H9 (cell line): ENCODE measurements around the gene KCTD5. TPM values are rescaled to one million over a fixed set of nuclear protein-coding genes. Genes with fewer than 3 reads are reported as not detected.

Experiments
- DNase-seq: peaks from one replicate; pipeline ENCODE4 v3.0.0-alpha.2; 2017
- H2AFZ ChIP-seq: one replicate; pipeline ENCODE4 v1.6.1; 2013; ENCODE audit warnings: mild to moderate bottlenecking, low read length, control low read depth, moderate library complexity
- H2AK5ac ChIP-seq: 2 replicates; pipeline ENCODE4 v1.6.1; 2013; ENCODE audit warnings: low read length, control low read depth, mixed read lengths; ENCODE audit not compliant: insufficient read length
- H2BK120ac ChIP-seq: one replicate; pipeline ENCODE4 v1.6.1; 2013; ENCODE audit warnings: low read depth, mild to moderate bottlenecking, low read length, control low read depth, inconsistent platforms; ENCODE audit not compliant: poor library complexity, severe bottlenecking
- H2BK12ac ChIP-seq: 2 replicates; pipeline ENCODE4 v1.6.1; 2013; ENCODE audit warnings: low read length, control low read depth, mixed read lengths, low read depth; ENCODE audit not compliant: insufficient read length
- H2BK15ac ChIP-seq: 2 replicates; pipeline ENCODE4 v1.6.1; 2013; ENCODE audit warnings: low read depth, low read length, control low read depth
- H2BK20ac ChIP-seq: one replicate; pipeline ENCODE4 v1.6.1; 2013; ENCODE audit warnings: low read depth, mild to moderate bottlenecking, low read length, control low read depth, inconsistent platforms; ENCODE audit not compliant: poor library complexity, severe bottlenecking
- H2BK5ac ChIP-seq: 2 replicates; pipeline ENCODE4 v1.6.1; 2013; ENCODE audit warnings: low read length, control low read depth, mixed read lengths; ENCODE audit not compliant: insufficient read length
- H3K14ac ChIP-seq: 2 replicates; pipeline ENCODE4 v1.6.1; 2013; ENCODE audit warnings: low read length, control low read depth; ENCODE audit not compliant: insufficient read depth
- H3K18ac ChIP-seq: 2 replicates; pipeline ENCODE4 v1.6.1; 2013; ENCODE audit warnings: low read depth, mild to moderate bottlenecking, mixed read lengths, low read length, control low read depth; ENCODE audit not compliant: insufficient read length
- H3K23ac ChIP-seq: 2 replicates; pipeline ENCODE4 v1.6.1; 2013; ENCODE audit warnings: low read length, control low read depth, mixed read lengths, low read depth; ENCODE audit not compliant: insufficient read length
- H3K23me2 ChIP-seq: 2 replicates; pipeline ENCODE4 v1.6.1; 2013; ENCODE audit warnings: low read depth, mild to moderate bottlenecking, mixed read lengths, low read length, control low read depth; ENCODE audit not compliant: insufficient read length, poor library complexity, severe bottlenecking
- H3K27ac ChIP-seq: 2 replicates; pipeline ENCODE4 v1.5.1; 2013; ENCODE audit warnings: low read length, control low read depth, mixed read lengths, low read depth; ENCODE audit not compliant: insufficient read length
- H3K27me3 ChIP-seq: 2 replicates; pipeline ENCODE4 v1.6.1; 2013; ENCODE audit warnings: low read length, control low read depth, inconsistent platforms; ENCODE audit not compliant: insufficient read depth
- H3K4ac ChIP-seq: 2 replicates; pipeline ENCODE4 v1.6.1; 2013; ENCODE audit warnings: low read depth, mild to moderate bottlenecking, control low read depth, inconsistent platforms, low read length, moderate library complexity
- H3K4me1 ChIP-seq: 2 replicates; pipeline ENCODE4 v1.6.1; 2013; ENCODE audit warnings: low read length, control low read depth, inconsistent platforms; ENCODE audit not compliant: insufficient read depth
- H3K4me2 ChIP-seq: 2 replicates; pipeline ENCODE4 v1.6.1; 2013; ENCODE audit warnings: low read length, control low read depth, mixed read lengths; ENCODE audit not compliant: insufficient read length, insufficient read depth
- H3K56ac ChIP-seq: 2 replicates; pipeline ENCODE4 v1.6.1; 2013; ENCODE audit warnings: low read depth, mild to moderate bottlenecking, mixed read lengths, low read length, control low read depth; ENCODE audit not compliant: insufficient read length
- H3K79me1 ChIP-seq: 2 replicates; pipeline ENCODE4 v1.6.1; 2013; ENCODE audit warnings: low read depth, mild to moderate bottlenecking, moderate library complexity, low read length, control low read depth, inconsistent platforms; ENCODE audit not compliant: insufficient read depth, poor library complexity, severe bottlenecking
- H3K79me2 ChIP-seq: 2 replicates; pipeline ENCODE4 v1.6.1; 2013; ENCODE audit warnings: low read length, control low read depth, inconsistent platforms; ENCODE audit not compliant: insufficient read depth
- H3K9ac ChIP-seq: 2 replicates; pipeline ENCODE4 v1.6.1; 2013; ENCODE audit warnings: low read length, control low read depth, mixed read lengths; ENCODE audit not compliant: insufficient read length; ENCODE audit errors: extremely low read depth
- H3K9me3 ChIP-seq: one replicate; pipeline ENCODE4 v1.6.1; 2013; ENCODE audit warnings: low read depth, low read length, inconsistent platforms; ENCODE audit not compliant: control insufficient read depth
- H3T11ph ChIP-seq: one replicate; pipeline ENCODE4 v1.6.1; 2013; ENCODE audit warnings: mild to moderate bottlenecking, low read length, control low read depth, inconsistent platforms
- H4K20me1 ChIP-seq: one replicate; pipeline ENCODE4 v1.6.1; 2013; ENCODE audit not compliant: control insufficient read depth, insufficient read length, insufficient read depth
- H4K5ac ChIP-seq: 2 replicates; pipeline ENCODE4 v1.6.1; 2013; ENCODE audit warnings: low read depth, mild to moderate bottlenecking, mixed read lengths, low read length, control low read depth; ENCODE audit not compliant: insufficient read length
- H4K8ac ChIP-seq: replicated peaks from 2 replicates; pipeline ENCODE4 v1.6.1; 2013; ENCODE audit warnings: low read length, control low read depth, mixed read lengths, low read depth; ENCODE audit not compliant: insufficient read length
- H4K91ac ChIP-seq: 2 replicates; pipeline ENCODE4 v1.6.1; 2013; ENCODE audit warnings: low read depth, mild to moderate bottlenecking, moderate library complexity, mixed read lengths, low read length, control low read depth; ENCODE audit not compliant: insufficient read length
- H3K27ac Mint-ChIP-seq, 3 experiments: 2 replicates in 2 of 3; 3 replicates in 1 of 3; pipeline ENCODE4 v1.8.0; 2020 to 2021; ENCODE audit warnings: mixed read lengths in 3 of 3, mild to moderate bottlenecking in 1 of 3, moderate library complexity in 1 of 3
- H3K27me3 Mint-ChIP-seq: 2 replicates; pipeline ENCODE4 v1.8.0; 2021; ENCODE audit warnings: low read depth, mild to moderate bottlenecking, moderate library complexity, mixed read lengths
- H3K36me3 Mint-ChIP-seq, 3 experiments: 2 replicates in 2 of 3; 3 replicates in 1 of 3; pipeline ENCODE4 v1.8.0; 2020 to 2021; ENCODE audit warnings: low read depth in 3 of 3, mixed read lengths in 3 of 3; ENCODE audit not compliant: insufficient read depth in 1 of 3
- H3K4me1 Mint-ChIP-seq, 2 experiments: 2 replicates each; pipeline ENCODE4 v1.8.0; 2020; ENCODE audit warnings: mixed read lengths in 2 of 2
- H3K4me3 Mint-ChIP-seq, 2 experiments: 2 replicates in 1 of 2; 3 replicates in 1 of 2; pipeline ENCODE4 v1.8.0; 2020 to 2021; ENCODE audit warnings: mild to moderate bottlenecking in 2 of 2, mixed read lengths in 2 of 2, moderate library complexity in 1 of 2
- H3K9me3 Mint-ChIP-seq, 2 experiments: 2 replicates in 1 of 2; 3 replicates in 1 of 2; pipeline ENCODE4 v1.8.0; 2020; ENCODE audit warnings: mild to moderate bottlenecking in 2 of 2, mixed read lengths in 2 of 2, moderate library complexity in 1 of 2
- WGBS: extraction: QIAGEN DNeasy Blood & Tissue Kit; methylation state at CpG from one replicate; pipeline ENCODE4 v1.1.7; 2013; ENCODE audit warnings: missing lambda C conversion rate, low lambda C conversion rate, mixed read lengths; ENCODE audit not compliant: insufficient read length; ENCODE audit errors: extremely low coverage; 5-methylcytosine and 5-hydroxymethylcytosine counted together
- total RNA-seq: library from RNA; stranded (reverse); gene quantifications from 2 replicates; pipeline ENCODE4 v1.2.1, GENCODE V29; 2021
- TF ChIP-seq, protein P1 (sequence below): fragments of 200-600 bp; sonication (generic); conservative IDR thresholded peaks from 3 replicates; pipeline ENCODE4 v1.8.0; 2021; ENCODE audit warnings: antibody characterized with exemption, mild to moderate bottlenecking

KCTD5 gene
- total RNA-seq, 1 experiment from 2014 or later: 39.9 TPM

GRCh38 chr16:2698965-2699750 lies 16.8 kb downstream of the KCTD5 start:
- Histone ChIP-seq H3K79me1 (no peaks in the 10 kb centered on the region), H2BK120ac (no peak overlapping the region), H3K18ac (no peak overlapping the region), H3K9ac (no peak overlapping the region), H2AFZ (no peak overlapping the region), H3K23ac (no peak overlapping the region), H3K4me2 (no peak overlapping the region), H3K23me2 (no peaks in the 10 kb centered on the region), H3T11ph (no peak overlapping the region), H3K14ac (no peak overlapping the region; the same call in 1 of the 2 replicates), H2BK5ac (no peak overlapping the region), H3K4me1 (no peaks in the 10 kb centered on the region), H2AK5ac (no peak overlapping the region), H2BK15ac (no peak overlapping the region), H2BK12ac (no peak overlapping the region), H3K27ac (no peak overlapping the region), H4K20me1 (no peaks in the 10 kb centered on the region), H2BK20ac (no peak overlapping the region), H3K27me3 (no peaks in the 10 kb centered on the region), H4K91ac (no peak overlapping the region), H3K79me2 (no peaks in the 10 kb centered on the region), H3K9me3 (no peaks in the 10 kb centered on the region), H4K8ac (peak overlapping the region; percentile 61), H3K56ac (no peak overlapping the region), H3K4ac (no peak overlapping the region), H4K5ac (no peak overlapping the region)
- no CpG with 5 or more reads among the region's 32 CpGs for WGBS
- Mint-ChIP-seq H3K27me3 (no peaks in the 10 kb centered on the region), H3K4me1 (no peaks in the 10 kb centered on the region), H3K36me3 (peaks cover 7 to 26% (median 22%) of the 10 kb centered on the region in 3 experiments; a peak in 6 of 7 replicates), H3K4me3 (no peak overlapping the region), H3K9me3 (no peaks in the 10 kb centered on the region), H3K27ac (no peak overlapping the region)
- no peak for DNase-seq
- TF ChIP-seq, protein P1, sequence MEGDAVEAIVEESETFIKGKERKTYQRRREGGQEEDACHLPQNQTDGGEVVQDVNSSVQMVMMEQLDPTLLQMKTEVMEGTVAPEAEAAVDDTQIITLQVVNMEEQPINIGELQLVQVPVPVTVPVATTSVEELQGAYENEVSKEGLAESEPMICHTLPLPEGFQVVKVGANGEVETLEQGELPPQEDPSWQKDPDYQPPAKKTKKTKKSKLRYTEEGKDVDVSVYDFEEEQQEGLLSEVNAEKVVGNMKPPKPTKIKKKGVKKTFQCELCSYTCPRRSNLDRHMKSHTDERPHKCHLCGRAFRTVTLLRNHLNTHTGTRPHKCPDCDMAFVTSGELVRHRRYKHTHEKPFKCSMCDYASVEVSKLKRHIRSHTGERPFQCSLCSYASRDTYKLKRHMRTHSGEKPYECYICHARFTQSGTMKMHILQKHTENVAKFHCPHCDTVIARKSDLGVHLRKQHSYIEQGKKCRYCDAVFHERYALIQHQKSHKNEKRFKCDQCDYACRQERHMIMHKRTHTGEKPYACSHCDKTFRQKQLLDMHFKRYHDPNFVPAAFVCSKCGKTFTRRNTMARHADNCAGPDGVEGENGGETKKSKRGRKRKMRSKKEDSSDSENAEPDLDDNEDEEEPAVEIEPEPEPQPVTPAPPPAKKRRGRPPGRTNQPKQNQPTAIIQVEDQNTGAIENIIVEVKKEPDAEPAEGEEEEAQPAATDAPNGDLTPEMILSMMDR: no peak
